ENCODE results near the gene RPAIN.

RPAIN gene

GRCh38 chr17:5419959-5420653 lies at the start of gene RPAIN:
Gene RPAIN (plus strand): TSS chr17:5420182. CDS start chr17:5420211, 29 bp downstream.
- TF ChIP-seq CTCF (conservative IDR thresholded peaks at IDR 0.05) = no peak
- peak within 1 kb of the TSS; percentile 90 for H3K27ac ChIP-seq

GRCh38 chr17:5370411-5370810 lies 49.6 kb upstream of the RPAIN start:
- H3K27ac ChIP-seq = no peak overlapping the region
- no peak for TF ChIP-seq CTCF (conservative IDR thresholded peaks at IDR 0.05)

GRCh38 chr17:5373112-5373511 lies 46.9 kb upstream of the RPAIN start:
- no peak for TF ChIP-seq CTCF (conservative IDR thresholded peaks at IDR 0.05)
- H3K27ac ChIP-seq = peak overlapping the region; percentile 65

- H3K27ac ChIP-seq = no peak overlapping the region
- TF ChIP-seq CTCF (conservative IDR thresholded peaks at IDR 0.05) = no peak
These were observed 41.3 kb upstream of the RPAIN start for GRCh38 chr17:5378566-5379207.

GRCh38 chr17:5379351-5380107 lies 40.5 kb upstream of the RPAIN start:
- 0 out of 2 replicates have a peak overlapping the region, but pooled peaks have one; percentile 8 for H3K27ac ChIP-seq
- TF ChIP-seq CTCF (conservative IDR thresholded peaks at IDR 0.05) = no peak

- no peak for TF ChIP-seq CTCF (conservative IDR thresholded peaks at IDR 0.05)
- H3K27ac ChIP-seq = peak overlapping the region; percentile 8; the same call in 1 of the 2 replicates
These were observed 39.4 kb upstream of the RPAIN start for GRCh38 chr17:5380491-5381135.

GRCh38 chr17:5381542-5381941 lies 38.4 kb upstream of the RPAIN start:
- TF ChIP-seq CTCF (conservative IDR thresholded peaks at IDR 0.05) = no peak
- H3K27ac ChIP-seq = no peak overlapping the region
